ENCODE results near the gene CACNA1G.

CACNA1G gene

DNA sequence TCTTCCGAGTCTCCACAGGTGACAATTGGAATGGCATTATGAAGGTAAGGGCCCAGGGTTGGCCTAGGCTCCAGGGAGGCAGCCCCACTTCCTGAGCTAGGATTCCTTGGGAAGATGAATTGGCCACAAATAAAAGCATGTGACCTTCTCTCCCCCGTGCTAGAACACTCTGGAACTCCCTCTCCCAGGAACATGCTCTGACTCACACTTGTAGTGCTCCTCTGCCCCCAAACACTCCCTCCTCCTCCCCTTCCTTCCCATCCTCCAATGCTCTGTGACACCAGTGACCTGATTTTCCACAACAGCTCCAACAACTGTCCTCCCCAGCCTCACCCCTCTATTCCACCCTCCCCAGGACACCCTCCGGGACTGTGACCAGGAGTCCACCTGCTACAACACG lies 57.8 kb downstream of the CACNA1G start:
- DNase-seq, result no peak

GRCh38 chr17:50618941-50619340 lies 58.4 kb downstream of the CACNA1G start:
- no peak for DNase-seq

DNA sequence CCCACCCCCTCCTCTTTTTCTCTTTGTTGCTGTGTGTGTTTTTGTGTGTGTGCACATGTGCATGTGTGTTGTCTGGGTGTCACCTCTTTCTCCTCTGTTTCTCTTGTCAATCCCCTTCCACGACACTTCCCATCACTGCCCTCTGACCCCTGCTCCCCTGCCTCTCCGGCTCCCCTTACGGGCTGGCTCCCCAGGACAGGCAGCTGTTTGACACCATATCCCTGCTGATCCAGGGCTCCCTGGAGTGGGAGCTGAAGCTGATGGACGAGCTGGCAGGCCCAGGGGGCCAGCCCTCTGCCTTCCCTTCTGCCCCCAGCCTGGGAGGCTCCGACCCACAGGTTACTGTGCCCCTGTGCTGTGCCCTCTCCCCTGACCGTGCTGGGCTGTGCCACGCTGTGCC lies 59.0 kb downstream of the CACNA1G start:
- no peak for DNase-seq

DNA sequence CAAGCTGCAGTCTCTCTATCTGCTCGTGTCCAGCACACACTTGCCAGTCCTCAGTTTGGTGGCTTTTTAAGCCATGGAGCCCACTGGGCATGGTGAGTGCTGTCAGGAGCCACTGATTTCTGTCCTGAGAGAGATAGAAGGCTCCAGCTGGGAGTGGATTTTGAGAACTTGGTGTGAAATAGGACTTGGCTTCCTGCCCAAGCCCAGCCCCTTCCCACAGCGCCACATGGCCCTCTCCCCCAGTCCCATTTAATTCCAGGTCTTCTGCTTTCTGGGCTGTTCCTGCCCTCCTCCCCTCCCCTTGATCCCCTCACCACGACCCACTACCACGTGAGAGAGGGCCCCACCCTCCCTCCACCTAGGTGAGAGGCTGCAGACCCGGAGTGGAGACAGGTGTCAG lies 59.7 kb downstream of the CACNA1G start:
- DNase-seq, result no peak

DNA sequence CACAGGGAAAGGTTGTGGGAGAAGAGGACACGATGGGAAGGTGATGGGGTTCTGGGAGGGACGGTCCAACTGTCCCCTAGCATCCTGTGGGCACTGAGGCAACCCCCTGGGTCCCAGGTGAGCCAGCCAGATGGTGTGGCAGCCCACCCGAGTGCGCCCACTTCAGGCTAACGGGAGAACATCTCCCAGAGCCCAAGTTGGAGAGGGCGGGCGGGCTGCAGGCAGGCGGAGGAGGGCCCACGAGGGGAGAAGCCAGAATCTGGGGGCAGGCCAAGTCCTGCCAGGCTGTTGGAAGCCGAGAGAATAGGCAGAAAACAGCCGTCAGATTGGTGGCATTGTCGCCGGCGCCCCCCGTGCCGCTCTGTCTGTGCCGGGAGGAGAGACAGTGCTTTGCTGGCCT lies 60.3 kb downstream of the CACNA1G start:
- DNase-seq, result no peak

- no peak for DNase-seq
These were observed 61.1 kb downstream of the CACNA1G start for GRCh38 chr17:50621574-50622031.

GRCh38 chr17:50624321-50624934 lies 63.9 kb downstream of the CACNA1G start:
- DNase-seq, result no peak

GRCh38 chr17:50625032-50625871 lies 64.7 kb downstream of the CACNA1G start:
- DNase-seq, result no peak

DNA sequence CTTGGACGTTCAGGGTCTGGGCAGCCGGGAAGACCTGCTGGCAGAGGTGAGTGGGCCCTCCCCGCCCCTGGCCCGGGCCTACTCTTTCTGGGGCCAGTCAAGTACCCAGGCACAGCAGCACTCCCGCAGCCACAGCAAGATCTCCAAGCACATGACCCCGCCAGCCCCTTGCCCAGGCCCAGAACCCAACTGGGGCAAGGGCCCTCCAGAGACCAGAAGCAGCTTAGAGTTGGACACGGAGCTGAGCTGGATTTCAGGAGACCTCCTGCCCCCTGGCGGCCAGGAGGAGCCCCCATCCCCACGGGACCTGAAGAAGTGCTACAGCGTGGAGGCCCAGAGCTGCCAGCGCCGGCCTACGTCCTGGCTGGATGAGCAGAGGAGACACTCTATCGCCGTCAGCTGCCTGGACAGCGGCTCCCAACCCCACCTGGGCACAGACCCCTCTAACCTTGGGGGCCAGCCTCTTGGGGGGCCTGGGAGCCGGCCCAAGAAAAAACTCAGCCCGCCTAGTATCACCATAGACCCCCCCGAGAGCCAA lies 65.6 kb downstream of the CACNA1G start:
- DNase-seq, result peak; percentile 79

DNA sequence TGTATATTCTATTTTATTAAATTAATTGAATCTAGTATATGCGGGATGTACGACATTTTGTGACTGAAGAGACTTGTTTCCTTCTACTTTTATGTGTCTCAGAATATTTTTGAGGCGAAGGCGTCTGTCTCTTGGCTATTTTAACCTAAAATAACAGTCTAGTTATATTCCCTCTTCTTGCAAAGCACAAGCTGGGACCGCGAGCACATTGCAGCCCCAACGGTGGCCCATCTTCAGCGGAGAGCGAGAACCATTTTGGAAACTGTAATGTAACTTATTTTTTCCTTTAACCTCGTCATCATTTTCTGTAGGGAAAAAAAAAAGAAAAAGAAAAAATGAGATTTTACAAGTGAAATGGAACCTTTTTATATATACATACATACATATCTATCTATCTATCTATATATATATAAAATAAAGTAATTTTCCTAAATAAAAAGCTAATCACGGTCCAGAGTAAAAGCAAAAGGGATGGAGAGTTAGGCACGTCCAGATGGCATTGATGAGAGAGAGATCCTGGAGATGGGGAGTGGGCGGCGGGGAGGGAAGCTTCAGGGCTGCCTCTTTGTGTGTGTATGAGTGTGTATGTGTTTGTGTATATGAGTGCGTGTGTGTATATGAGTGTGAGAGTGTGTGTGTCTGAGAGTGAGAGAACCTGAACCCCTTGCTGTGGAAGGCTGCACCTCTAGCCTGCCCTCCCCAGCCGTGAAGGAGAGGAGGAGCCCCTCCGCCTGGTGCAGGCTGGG lies 66.7 kb downstream of the CACNA1G start:
- DNase-seq, result no peak

- peak; percentile 68 for DNase-seq
These were observed 67.5 kb downstream of the CACNA1G start for GRCh38 chr17:50627782-50628601.

GRCh38 chr17:50629902-50630301 lies 69.4 kb downstream of the CACNA1G start:
- DNase-seq, result no peak

- peak; percentile 80 for DNase-seq
These were observed 70.1 kb downstream of the CACNA1G start for GRCh38 chr17:50630524-50631194.

GRCh38 chr17:50631195-50631907 lies 70.8 kb downstream of the CACNA1G start:
- DNase-seq, result no peak

- no peak for DNase-seq
These were observed 71.5 kb downstream of the CACNA1G start for GRCh38 chr17:50631908-50632571.

- DNase-seq, result no peak
These were observed 72.1 kb downstream of the CACNA1G start for GRCh38 chr17:50632637-50633036.

- DNase-seq, result no peak
These were observed 73.2 kb downstream of the CACNA1G start for GRCh38 chr17:50633683-50634082.

GRCh38 chr17:50634224-50634914 lies 73.9 kb downstream of the CACNA1G start, which contains the start of gene ABCC3:
TSS of gene ABCC3 (plus strand) at chr17:50634881. CDS start at chr17:50634937, 56 bp downstream.
- peak; percentile 43 for DNase-seq

DNA sequence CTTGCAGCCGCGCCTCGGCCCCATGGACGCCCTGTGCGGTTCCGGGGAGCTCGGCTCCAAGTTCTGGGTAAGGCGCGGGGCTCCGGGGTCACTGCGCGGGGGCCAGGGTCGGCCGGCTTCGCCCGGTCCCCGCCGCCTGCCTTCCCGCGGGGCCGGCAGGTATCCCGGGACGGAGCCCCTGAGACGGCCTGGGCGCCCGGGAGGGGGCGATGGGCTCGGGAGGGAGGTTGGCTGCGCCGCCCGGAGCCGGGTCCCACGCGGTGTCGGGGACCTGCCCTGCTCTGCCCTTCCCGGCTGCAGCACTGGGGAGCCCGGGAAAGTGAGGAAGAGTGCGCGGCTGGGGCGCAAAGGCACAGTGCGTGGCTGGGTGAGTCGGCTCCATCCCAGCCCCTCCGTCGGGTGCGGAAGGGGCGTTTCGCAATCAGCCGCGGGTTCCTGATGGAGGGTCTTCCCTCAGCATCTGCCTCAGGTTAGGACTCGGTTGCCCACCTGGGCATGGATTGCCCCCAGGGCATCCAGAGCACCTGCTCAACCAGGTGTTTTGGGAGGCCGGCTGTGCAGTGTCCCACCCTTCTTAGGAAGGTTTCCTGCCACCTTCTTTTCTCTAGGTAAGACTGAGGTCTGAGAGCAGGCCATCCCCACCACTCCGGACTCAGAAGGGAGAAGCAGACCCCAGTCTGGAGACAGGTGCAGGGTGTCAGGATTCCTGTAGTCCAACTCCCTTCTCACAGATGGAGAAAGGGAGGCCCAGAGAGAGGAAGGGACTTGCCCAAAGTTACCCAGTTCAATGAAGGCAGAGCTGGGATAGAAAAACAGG lies 74.6 kb downstream of the CACNA1G start:
- no peak for DNase-seq
